ENCODE results near the gene THRB.

THRB gene

DNA sequence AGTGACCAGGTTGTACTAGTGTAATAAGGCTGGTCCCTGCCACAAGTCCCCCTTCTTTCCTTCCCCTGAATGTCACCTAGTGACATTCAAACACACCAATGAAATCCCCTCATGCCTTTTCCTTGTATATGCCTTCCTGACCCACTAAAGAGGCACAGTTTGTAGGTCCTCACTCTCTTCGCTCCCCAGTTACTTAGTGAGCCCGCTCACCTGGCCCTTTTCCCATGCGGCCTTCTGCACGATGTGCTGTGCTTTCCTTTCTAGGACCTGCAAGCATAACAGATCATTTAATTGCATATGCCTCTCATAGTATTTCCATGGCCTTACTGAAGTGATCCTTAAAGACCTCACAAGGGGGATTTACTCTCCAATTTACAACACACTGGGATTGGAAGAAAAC is 146.3 kb downstream of the THRB start:
- DNase-seq (ENCODE audit: low read depth), result no peak

DNA sequence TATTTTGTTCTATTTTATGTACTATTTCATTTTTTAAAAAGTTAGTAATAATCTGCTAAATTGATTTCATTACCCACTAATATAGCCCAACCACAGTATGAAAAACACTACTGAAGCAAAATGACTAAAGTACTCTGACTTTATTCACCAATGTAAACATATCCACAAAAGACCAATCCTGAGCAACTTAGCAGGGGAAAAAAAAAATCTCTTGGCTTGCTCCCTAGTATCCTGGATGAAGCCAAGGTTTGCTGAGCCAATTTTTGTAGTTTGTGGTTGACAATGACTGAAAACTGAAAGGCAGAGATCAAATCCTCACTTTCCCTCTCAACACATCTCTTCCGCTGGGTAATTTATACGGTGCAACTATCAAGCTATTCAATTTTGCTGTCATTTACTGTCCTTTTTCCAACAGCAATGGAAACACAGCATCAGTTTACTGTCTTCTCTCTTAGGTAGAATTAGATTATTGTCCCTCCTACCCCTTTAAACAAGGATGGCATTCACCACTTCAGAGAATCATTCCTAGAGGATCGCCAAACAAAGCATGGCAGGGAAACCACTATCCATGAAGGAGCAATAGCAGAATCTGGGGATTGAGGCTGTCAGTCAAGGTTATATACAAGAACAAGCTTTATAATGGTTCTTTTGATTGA is 149.7 kb downstream of the THRB start:
- no peak for DNase-seq (ENCODE audit: low read depth)

DNA sequence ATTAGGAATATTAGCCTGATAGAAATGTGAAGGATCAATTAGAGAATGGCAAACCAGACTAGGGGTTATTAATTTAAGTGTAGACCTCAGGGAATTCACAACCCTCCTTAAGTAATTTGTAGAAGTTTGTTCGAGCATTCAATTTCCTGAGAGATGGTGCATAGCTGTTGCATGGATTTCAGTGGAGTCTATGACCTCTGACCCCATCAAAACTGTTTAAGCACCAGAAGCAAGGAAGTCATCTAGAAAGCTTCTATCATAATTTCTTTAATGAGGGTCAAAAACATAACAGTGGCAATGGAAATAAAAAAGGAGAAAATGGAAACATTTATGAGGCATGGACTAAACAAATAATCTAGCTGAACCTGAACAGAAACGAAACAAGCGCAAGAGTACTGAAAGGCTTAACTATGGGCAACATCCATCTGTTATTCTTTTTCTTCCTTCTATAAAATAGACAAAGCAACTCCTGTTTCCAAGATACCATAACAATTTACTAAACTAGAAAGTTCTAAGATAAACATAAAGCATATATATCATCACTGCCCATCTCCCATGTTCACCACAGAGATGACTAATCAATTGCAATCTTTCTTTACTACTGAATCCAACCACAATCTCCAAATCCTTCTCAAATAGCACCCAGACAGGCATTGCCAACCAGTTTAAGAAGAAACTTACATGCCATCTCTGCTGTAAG is 151.4 kb downstream of the THRB start:
- DNase-seq (ENCODE audit: low read depth), result peak; percentile 59

GRCh38 chr3:24342275-24342674 is 152.4 kb downstream of the THRB start:
- DNase-seq (ENCODE audit: low read depth), result no peak

DNA sequence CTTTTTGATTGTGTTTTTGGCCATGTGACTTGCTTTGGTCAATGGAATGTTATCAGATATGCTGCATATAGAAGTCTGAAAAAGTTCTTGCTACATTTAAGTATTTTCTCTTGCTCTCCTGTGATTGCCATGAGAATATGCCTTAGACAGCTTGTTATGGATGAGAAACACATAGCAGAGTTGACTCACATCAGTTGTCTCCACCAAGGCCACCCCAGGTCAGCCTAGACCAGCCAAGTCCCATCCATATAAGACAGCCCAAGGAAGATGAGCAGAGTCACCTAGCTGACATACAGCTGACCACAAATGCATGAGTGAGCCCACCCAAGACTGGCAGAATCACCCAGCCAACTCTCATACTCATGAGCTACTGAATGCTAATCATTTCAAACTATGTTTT is 153.0 kb downstream of the THRB start:
- DNase-seq (ENCODE audit: low read depth), result no peak

DNA sequence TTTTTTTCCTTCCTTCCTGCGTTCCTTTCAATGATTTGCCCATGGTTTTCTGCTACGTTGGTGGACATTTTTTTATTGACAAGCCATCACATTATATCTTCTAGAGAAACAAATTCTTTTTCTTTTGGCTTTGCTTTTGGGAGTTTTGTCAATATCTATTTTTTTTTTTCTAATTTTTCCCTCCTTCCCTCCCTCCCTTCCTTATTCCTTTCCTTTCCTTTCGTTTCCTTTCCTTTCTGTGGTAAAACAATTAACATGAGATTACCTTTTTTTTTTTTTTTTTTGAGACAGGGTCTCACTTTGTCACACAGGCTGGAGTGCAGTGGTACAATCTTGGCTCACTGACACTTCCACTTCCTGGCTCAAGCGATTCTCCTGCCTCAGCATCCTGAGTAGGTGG is 153.7 kb downstream of the THRB start:
- no peak for DNase-seq (ENCODE audit: low read depth)

GRCh38 chr3:24340161-24340560 is 154.5 kb downstream of the THRB start:
- no peak for DNase-seq (ENCODE audit: low read depth)

GRCh38 chr3:24339266-24339825 is 155.3 kb downstream of the THRB start:
- no peak for DNase-seq (ENCODE audit: low read depth)

DNA sequence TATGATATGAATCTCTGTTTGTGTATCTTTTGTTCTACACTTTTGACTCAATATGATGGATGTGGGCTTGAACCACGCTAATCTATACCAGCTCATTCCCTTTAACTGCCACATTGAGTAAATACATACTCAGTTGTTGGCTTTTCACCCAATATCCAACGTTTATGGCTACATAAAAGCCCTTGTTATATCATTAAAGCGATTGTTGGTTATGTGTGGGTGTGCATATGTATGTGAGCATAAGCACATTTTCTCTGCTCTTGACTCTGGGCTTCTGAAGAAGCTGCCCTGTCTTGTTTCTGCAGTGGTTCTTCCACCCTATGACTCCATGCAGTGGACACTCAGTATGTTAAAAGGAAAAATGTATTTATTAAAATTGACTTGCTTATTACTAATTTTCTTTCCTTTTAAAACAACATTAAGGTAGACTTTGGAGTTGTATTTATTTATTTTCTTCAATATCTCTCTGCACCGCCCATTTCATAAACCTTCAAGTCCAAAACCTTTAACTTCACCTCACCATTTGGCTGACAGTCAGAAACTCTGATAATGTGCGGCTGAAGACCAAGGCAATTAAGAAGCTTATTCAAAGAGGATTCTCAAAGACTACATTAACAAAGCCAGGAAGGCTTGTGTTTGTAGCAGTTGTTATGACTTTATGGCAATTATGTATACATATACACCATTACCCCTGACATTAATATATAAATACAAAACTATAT is 156.1 kb downstream of the THRB start:
- no peak for DNase-seq (ENCODE audit: low read depth)

DNA sequence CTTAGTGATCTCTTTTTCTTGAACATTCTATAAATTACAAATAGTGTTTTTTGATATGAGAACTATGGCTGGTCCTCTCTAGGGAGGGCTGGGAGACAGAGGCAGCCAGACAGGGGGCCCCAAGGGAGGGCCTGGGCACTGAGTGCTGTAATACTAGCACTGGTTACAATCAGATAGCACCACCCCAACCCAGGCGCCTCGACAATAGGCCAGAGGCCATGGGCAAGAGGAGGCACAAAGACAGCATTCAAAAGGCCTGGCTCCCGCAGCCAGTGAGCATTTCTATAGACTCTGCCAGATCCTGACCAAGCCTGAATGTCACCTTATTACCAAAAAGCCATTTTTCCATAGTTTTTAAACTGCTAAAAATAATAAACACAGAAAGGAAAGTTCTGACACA is 158.5 kb downstream of the THRB start:
- DNase-seq (ENCODE audit: low read depth), result no peak

DNA sequence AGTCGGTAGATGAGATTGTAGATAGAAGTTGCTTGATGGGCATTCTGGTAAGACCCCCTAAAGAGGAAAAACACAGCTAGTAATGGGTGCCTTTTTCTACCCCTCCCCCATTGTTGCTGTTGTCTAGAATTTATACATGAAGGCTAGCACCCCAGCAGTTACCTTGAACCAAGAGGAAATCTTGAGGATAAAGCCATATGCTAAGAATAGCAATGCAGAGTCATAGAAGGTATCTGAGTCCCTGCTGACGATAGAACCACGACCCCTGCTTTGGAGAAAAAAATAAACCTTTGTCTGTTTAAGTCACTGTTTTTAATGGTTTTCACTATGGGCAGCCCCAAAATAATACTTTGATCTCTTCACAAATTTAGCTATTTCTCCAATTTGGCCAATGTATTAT is 162.6 kb downstream of the THRB start:
- DNase-seq (ENCODE audit: low read depth), result no peak

DNA sequence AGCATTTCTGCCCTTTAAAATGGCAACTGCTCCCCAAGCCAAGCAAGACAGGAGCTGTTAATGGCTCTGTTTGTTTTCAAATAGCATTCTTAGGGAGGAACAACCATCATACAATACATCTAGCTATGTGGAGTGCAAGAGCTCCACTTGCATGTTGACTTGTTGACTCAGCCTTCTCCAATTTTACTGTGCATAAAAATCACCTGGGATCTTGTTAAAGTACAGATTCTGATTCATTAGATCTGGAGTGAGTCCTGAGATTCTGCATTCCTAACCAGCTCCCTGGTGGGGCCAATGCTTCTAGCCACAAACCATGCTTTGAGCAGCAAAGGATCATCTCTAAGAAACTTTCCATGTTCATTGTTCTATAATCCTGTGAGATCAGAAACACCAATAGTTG is 171.4 kb downstream of the THRB start:
- DNase-seq (ENCODE audit: low read depth), result no peak

GRCh38 chr3:24320601-24321000 is 174.0 kb downstream of the THRB start:
- no peak for DNase-seq (ENCODE audit: low read depth)

DNA sequence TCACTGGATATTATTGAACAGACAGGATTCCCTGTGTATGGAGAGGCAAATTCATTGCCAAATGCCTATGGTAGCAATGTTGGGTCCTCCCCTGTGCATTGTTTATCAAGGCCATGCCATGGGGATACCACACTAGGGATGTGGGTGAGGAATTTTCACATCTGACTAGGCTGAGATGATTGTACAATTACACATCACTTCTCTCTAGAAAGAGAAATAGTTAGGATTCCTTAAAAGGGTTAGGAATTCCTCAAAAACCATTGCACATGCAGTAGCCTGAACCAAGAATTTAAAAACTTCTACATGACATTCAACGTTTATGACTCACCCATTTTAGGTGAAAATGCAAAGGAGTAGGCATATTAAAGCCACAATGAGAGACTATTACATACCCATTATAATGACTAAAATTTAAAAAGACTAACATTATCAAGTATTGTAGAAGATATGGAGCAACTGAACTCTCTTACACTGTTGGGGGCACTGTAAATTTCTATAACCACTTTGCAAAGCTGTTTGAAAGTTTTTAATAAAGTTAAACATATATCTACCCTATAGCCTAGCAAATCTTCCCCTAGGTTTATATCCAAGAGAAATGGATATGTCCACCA is 175.9 kb downstream of the THRB start:
- DNase-seq (ENCODE audit: low read depth), result peak; percentile 78

GRCh38 chr3:24316887-24317383 is 177.7 kb downstream of the THRB start:
- peak; percentile 20 for DNase-seq (ENCODE audit: low read depth)

GRCh38 chr3:24315971-24316370 is 178.7 kb downstream of the THRB start:
- no peak for DNase-seq (ENCODE audit: low read depth)

DNA sequence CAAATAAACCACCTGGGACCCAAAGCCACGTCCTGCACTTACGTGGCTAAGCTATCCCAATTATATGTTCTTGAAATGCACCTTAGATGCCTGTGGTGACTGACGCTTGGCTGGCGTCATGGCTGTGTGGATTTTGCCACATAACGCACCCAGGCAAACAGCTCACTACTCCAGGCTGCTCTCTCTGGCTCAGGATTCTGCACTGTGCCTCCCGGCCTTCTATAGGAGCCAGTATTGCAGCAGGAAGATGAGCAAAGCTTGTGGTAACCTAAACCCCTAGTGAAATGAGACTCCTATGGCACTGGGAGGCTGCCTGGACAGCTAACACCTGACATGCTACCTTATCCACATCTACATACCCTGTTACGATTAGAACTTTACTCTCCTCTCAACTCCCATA is 179.3 kb downstream of the THRB start:
- no peak for DNase-seq (ENCODE audit: low read depth)

- no peak for DNase-seq (ENCODE audit: low read depth)
These were observed 182.8 kb downstream of the THRB start for GRCh38 chr3:24311881-24312280.

- no peak for DNase-seq (ENCODE audit: low read depth)
These were observed 183.8 kb downstream of the THRB start for GRCh38 chr3:24310887-24311286.

GRCh38 chr3:24306518-24306917 is 188.1 kb downstream of the THRB start:
- no peak for DNase-seq (ENCODE audit: low read depth)

- no peak for DNase-seq (ENCODE audit: low read depth)
These were observed 188.7 kb downstream of the THRB start for GRCh38 chr3:24305795-24306467.

All from HS-5 (cell line).